HUDEP-2 (cell line): ENCODE data around the gene PPP1R12B.

Experiments
- DNase-seq, 76 experiments: peaks; one replicate each; lab custom pipeline; 2025; ENCODE audit not compliant: unreplicated experiment in 76 of 76; lab: John Stamatoyannopoulos, UW

PPP1R12B gene, protein sequence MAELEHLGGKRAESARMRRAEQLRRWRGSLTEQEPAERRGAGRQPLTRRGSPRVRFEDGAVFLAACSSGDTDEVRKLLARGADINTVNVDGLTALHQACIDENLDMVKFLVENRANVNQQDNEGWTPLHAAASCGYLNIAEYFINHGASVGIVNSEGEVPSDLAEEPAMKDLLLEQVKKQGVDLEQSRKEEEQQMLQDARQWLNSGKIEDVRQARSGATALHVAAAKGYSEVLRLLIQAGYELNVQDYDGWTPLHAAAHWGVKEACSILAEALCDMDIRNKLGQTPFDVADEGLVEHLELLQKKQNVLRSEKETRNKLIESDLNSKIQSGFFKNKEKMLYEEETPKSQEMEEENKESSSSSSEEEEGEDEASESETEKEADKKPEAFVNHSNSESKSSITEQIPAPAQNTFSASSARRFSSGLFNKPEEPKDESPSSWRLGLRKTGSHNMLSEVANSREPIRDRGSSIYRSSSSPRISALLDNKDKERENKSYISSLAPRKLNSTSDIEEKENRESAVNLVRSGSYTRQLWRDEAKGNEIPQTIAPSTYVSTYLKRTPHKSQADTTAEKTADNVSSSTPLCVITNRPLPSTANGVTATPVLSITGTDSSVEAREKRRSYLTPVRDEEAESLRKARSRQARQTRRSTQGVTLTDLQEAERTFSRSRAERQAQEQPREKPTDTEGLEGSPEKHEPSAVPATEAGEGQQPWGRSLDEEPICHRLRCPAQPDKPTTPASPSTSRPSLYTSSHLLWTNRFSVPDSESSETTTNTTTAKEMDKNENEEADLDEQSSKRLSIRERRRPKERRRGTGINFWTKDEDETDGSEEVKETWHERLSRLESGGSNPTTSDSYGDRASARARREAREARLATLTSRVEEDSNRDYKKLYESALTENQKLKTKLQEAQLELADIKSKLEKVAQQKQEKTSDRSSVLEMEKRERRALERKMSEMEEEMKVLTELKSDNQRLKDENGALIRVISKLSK

DNA sequence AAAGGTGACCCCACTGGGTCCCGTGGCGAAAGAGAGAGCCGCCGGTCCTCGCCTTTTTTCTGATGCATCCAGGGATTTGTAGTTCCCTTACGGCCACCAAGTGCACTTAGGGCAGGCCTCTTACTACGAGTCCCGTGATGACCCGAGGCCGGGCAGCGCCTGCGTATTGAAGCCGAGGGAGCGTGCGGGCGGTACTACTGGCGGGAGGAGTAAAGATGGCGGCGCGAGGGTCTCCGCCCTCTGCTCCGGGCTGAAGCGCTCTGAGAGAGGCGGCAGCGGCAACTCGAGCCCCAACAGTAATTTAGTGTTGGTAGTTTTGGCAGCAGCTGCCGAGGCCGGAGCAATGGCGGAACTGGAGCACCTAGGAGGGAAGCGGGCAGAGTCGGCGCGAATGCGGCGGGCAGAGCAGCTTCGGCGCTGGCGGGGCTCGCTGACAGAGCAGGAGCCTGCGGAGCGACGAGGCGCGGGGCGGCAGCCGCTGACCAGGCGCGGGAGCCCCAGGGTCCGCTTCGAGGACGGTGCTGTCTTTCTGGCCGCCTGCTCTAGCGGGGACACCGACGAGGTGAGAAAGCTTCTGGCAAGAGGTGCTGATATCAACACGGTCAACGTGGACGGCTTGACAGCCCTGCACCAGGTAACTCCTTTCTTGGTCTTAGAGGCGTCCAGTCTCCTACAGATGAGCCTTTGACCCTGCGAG lies at the start of gene PPP1R12B:
TSS of gene PPP1R12B (plus strand) at position 191 of the 697 bp plus-strand sequence. CDS start at position 344, 153 bp downstream.
- peak in 75 of 76 experiments; percentile 73 to 98 (median 94) for DNase-seq

DNA sequence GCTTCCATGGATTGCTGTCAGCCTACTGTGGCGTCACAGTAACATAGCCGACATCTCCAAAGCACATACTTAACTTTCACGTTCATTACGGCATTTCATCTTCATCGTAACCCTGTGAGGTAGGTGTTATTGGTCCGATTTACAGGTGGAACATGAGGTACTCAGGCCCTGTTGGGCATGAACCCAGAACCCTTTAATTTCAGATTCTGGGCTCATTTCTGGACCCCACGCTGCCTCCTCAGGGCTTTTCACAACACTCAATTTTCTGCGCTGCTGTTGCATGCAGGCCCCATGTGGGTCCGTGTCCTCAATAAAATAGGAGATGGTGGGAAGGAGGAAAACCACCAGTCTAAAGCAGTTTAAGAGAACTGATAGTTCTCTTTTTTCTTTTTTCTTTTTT lies 46.3 kb upstream of the PPP1R12B start:
- DNase-seq, result no peak

DNA sequence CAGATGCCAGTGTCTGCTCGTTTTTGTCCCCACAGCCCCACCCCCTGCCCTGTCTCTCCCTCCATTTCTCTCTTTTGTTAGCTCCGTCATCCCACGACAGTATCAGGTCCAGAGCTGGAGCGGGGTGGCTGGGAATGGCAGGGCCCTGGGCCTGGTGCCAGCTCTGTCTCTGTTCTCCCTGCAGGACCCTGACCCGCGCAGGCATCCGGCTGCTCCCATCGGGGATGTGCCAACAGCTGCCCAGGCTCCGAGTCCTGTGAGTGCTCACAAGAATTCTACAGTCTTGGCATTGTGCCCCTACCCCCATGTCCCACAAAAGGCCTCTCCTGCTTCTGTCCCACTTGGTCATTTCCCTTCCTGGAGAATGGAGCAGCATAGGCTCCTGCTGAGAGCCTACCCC lies 44.1 kb upstream of the PPP1R12B start:
- DNase-seq, result no peak

DNA sequence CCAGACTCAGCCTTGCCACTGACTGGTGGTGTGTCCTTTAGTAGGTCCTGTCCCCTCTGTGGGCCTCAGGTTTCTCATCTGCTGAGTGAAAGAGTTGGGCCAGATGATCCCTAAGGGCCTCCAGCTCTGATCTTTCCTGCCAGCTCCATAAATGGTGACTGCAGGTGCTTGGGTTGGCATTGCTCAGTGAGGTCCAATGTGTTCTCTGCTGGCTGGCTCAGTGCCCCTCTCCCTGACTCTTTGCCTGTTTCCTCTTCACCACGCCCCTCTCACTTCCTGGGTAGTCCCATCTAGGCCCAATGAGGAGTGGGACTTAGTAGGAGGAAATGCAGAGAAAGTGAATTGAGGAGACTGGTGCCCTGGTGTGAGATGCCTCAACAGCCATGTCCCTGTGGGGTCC lies 43.3 kb upstream of the PPP1R12B start:
- DNase-seq, result no peak

GRCh38 chr1:202306535-202307345 lies 41.8 kb upstream of the PPP1R12B start:
- DNase-seq, result no peak

- DNase-seq, result no peak
These were observed 38.3 kb upstream of the PPP1R12B start for GRCh38 chr1:202310071-202310725.

DNA sequence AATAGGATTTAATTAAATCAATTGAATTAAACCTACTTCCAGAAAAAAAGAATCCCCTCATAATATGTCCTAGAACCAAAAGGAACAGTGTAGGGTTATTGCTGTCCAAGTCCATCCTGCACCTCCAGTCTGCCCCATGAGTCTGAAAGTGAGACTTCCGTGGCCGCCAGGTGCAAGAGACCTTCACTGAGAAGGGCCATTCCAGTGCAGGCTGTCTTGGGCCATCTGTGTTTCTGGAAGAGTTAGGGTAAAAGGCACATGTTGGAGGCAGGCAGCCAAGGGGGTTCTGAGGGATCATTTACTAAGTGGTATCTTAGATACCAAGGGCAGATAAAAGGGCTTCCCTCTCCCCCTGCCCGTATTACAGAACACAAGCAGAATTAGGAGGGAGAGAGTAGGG lies 37.8 kb upstream of the PPP1R12B start:
- DNase-seq, result no peak

- DNase-seq, result no peak
These were observed 36.4 kb upstream of the PPP1R12B start for GRCh38 chr1:202311875-202312635.

DNA sequence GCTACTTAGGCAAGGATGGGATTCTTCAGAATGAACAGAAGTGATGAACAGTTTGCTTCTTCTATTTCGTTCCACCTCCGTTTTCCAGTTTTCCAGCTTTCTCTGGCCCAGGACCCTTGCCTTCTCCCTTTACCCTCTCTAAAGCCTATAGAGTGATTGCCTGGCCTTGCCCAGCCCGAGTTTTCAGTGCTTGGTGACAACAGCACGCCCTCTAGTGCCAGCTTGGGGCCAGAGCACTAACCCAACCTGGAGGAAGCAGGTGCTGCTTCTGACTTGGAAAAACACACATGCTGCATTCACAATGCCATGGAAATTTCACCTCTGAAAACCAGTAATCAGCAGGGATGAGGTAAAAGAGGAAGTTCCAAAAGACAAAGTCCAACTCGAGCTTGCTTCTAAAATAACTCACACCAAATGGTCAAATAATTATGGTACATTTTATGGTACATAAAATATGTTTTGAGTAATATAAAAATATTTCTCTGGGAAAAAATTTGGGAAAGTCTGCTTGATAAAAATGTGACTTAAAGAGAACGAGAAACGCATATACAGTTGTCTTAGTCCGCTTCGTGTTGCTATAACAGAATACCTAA lies 32.8 kb upstream of the PPP1R12B start:
- DNase-seq, result peak in 63 of 76 experiments; percentile 2 to 70 (median 38)

DNA sequence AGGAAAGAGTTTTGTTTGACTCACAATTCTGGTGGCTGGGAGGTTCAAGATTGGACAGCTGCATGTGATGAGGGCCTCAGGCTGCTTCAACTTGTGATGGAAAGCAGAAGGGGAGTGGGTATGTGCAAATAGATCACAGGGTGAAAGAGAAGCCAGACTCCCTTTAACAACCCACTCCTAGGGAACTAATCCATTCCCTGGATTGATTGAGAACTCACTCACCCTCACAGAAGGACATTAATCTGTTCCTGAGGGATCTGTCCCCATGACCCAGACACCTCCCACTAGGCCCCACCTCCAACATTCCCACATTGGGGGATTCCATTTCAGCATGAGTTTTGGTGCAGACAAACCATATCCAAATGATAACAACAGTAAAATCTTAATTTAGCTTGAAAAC lies 32.3 kb upstream of the PPP1R12B start:
- DNase-seq, result no peak

DNA sequence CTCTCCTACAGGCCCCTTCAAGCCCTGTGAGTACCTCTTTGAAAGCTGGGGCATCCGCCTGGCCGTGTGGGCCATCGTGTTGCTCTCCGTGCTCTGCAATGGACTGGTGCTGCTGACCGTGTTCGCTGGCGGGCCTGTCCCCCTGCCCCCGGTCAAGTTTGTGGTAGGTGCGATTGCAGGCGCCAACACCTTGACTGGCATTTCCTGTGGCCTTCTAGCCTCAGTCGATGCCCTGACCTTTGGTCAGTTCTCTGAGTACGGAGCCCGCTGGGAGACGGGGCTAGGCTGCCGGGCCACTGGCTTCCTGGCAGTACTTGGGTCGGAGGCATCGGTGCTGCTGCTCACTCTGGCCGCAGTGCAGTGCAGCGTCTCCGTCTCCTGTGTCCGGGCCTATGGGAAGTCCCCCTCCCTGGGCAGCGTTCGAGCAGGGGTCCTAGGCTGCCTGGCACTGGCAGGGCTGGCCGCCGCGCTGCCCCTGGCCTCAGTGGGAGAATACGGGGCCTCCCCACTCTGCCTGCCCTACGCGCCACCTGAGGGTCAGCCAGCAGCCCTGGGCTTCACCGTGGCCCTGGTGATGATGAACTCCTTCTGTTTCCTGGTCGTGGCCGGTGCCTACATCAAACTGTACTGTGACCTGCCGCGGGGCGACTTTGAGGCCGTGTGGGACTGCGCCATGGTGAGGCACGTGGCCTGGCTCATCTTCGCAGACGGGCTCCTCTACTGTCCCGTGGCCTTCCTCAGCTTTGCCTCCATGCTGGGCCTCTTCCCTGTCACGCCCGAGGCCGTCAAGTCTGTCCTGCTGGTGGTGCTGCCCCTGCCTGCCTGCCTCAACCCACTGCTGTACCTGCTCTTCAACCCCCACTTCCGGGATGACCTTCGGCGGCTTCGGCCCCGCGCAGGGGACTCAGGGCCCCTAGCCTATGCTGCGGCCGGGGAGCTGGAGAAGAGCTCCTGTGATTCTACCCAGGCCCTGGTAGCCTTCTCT lies 30.3 kb upstream of the PPP1R12B start:
- DNase-seq, result no peak

DNA sequence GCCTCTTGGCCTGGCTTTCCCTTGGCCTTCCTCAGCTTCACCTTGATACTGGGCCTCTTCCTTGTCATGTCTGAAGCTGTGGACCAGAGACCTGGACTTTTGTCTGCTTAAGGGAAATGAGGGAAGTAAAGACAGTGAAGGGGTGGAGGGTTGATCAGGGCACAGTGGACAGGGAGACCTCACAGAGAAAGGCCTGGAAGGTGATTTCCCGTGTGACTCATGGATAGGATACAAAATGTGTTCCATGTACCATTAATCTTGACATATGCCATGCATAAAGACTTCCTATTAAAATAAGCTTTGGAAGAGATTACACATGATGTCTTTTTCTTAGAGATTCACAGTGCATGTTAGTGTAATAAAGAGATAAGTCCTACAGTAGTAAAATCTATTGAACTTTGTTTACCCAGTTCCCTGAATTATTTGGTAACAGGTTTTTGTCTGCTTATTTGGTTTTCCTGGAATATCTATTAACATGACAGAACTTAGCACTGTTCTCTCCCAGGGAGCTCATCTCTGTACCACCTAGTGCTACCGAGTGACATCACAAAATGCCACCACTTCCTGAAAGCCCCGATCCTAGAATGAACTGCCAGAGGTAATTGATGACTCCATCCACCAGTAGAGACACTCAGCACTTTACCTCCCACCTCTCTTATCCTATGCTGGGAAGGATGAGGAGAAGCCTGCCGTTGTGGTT lies 29.0 kb upstream of the PPP1R12B start:
- no peak for DNase-seq

GRCh38 chr1:202320081-202320405 lies 28.5 kb upstream of the PPP1R12B start:
- DNase-seq, result no peak

DNA sequence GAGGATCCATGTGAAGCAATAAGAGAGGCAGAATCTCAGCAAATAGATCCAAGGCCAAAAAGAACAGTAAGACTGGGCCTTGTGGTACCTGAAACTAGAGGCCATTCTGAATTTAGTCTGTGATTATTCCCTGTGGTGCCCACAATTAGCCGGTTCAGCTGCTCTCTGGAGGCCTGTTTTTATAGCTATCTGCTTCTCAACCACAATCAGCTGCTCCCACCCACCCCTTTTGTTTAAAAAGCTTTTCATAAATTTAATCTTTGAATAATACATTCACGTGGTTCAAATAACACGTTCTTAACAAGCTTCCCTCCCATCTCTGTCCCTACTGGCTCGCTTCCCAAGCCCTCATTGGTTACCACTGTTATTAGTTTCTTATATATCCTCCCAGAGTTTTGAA lies 24.8 kb upstream of the PPP1R12B start:
- no peak for DNase-seq

GRCh38 chr1:202324646-202325045 lies 23.9 kb upstream of the PPP1R12B start:
- DNase-seq, result no peak

DNA sequence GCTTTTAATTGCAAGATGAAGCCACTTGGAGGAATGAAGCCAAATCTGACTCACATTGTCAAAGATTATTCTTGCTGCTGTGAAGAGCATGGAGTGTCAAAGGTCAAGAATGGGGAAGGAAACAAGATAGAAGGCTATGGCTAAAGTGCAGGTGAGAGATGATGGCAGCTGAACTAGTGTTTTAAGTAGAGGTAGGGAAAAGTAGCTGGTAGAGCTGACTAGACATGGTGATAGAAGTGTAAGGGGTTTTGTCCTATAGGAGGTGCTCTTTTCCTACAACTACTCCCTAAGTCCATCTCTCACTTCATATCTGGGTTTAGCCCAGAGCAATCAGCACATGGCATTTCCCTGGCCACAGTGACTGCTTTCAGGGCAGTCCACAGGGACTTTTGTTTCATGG lies 18.6 kb upstream of the PPP1R12B start:
- DNase-seq, result no peak

GRCh38 chr1:202333861-202334260 lies 14.6 kb upstream of the PPP1R12B start:
- no peak for DNase-seq
